Tibial nerve (tissue), 3 donors: ENCODE data around the gene HOMER2.

Experiments
- CTCF ChIP-seq, 5 experiments: fragments of 200-600 bp in 3 of 5; fragments of 450-650 bp in 2 of 5; sonication (generic) in 3 of 5; IDR thresholded peaks; one replicate each; pipeline ENCODE4 v1.5.1; 2016 to 2019; ENCODE audit warnings: antibody characterized with exemption in 5 of 5, mild to moderate bottlenecking in 3 of 5, moderate library complexity in 2 of 5
- POLR2A ChIP-seq, 2 donors: fragments of 450-650 bp; IDR thresholded peaks; one replicate each; pipeline ENCODE4 v1.6.1; 2017; ENCODE audit warnings: antibody characterized with exemption in 2 of 2, mild to moderate bottlenecking in 2 of 2, moderate library complexity in 2 of 2

DNA sequence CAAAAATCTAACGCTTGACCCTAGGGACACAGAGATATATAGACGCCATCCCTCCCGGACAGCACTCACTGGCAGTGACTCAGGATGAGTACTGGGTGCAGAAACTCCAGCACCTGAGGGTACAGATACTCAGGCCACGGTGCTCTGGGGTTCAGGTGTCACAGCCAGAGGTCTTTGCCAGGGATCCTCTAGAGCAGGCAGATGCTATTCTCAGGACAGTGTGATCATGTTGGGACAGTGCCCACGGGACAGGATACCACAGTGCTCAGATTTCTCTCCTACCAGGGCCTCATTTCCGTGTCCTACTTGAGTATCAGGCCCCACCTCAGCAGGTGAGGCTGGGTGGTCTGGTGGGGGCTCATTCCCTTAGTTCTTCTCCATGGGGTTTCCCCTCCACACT, 34.4 kb downstream of the HOMER2 start:
- no peak for TF ChIP-seq CTCF (IDR thresholded peaks at IDR 0.05)
- TF ChIP-seq POLR2A (IDR thresholded peaks at IDR 0.05) = no peak
